Activated CD8-positive, alpha-beta memory T cell treated with anti-CD3 and anti-CD28 coated beads, Interleukin-2, amount 50 U/mL, for 1 hour (primary cell): ENCODE measurements around the gene IGFBP6.
A peak's percentile ranks its signal among the peaks of the same experiment; 100 is the strongest.

Experiments used
- DNase-seq: peaks from one replicate; pipeline ENCODE4 v3.0.0-alpha.2; 2020; ENCODE audit errors: extremely low read depth

The IGFBP6 gene, protein sequence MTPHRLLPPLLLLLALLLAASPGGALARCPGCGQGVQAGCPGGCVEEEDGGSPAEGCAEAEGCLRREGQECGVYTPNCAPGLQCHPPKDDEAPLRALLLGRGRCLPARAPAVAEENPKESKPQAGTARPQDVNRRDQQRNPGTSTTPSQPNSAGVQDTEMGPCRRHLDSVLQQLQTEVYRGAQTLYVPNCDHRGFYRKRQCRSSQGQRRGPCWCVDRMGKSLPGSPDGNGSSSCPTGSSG

DNA sequence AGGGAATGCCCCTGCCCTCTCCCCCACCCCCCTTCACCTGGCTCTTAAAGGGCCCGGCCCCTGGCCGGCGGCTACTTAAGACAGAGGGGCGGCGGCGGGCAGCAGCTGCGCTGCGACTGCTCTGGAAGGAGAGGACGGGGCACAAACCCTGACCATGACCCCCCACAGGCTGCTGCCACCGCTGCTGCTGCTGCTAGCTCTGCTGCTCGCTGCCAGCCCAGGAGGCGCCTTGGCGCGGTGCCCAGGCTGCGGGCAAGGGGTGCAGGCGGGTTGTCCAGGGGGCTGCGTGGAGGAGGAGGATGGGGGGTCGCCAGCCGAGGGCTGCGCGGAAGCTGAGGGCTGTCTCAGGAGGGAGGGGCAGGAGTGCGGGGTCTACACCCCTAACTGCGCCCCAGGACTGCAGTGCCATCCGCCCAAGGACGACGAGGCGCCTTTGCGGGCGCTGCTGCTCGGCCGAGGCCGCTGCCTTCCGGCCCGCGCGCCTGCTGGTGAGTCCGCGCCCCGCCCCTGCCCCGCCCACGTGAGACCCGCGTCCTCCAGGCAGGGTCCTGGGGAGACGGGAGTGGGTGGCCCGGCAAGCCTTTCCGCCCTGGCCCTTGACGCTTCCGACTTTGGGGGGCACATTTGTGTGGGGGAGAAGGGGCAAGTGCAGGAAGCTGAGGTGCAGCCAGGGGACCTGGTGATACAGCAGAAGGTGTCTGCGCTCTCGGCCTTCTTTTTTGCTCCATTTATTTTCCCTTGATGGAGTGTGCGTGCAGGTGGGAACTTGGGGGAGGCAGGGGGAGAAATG is at the start of gene IGFBP6:
Gene IGFBP6 (plus strand): TSS at position 104 of the 790 bp plus-strand sequence. CDS start 51 bp downstream, at position 155.
- no peak for DNase-seq

DNA sequence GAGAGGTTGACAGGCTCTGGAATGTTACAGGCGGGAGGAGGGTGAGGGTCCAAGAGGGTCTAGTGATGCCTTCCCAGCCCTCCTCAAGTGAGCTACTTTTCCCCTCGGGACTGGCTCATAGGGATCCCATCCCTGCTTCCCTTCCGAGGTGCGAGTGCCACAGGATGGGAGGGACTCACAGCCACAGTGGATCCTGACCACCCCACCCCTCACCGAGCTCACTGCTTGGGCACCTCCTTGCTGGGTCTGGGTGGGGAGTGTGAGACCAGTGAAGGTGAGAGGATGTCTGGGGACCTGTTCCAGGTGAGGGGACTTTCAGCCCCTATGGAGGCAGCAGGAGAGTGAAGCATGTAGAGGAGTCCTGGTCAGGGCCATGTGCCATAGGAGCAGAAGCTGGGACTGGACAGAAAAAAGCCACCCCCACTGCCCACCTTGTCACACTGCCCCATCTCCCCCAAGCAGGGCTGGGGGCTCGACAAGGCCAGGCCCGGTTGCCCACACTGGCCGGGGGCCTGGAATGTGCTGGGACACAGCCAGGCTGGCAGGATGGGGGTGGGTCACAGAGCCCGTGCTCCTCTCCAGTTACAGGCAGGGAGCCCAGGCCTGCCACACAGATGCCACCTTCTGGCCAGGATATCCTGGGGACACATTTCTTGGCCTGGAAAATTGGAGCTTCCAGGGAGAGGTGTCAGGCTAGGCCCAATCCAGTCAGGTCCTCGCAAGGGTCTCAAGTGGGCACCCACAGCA is 49.3 kb upstream of the IGFBP6 start:
- no peak for DNase-seq

DNA sequence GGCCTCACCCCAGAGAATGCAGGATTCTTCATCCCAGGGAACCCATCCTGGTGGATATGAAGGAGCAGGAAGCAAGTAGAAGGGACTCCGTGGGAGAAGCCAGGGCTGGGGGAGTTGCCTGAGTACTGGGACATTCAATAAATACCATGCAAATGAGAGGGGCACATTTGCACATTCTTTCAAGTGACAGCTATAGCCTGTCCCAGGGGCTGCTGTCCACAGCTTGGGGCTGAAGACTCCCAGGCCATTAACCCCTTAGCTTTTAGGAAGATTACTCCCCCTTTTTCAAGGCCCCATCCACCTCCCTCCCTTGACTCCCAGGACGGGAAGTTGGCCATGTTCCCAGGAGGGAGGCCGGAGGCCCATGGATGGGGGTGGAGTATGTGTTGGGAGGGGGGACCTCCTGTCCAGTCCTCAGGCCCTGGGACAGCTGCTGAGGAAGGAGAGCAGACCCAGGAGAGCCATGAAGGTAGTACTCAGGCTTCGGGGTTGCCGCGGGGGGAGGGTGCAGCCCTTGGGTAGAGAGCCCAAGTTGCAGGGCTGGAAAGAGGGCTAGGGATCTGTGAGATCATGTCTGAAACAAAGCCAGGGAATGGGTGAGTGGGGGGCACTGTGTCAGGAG is 48.6 kb upstream of the IGFBP6 start:
- no peak for DNase-seq

DNA sequence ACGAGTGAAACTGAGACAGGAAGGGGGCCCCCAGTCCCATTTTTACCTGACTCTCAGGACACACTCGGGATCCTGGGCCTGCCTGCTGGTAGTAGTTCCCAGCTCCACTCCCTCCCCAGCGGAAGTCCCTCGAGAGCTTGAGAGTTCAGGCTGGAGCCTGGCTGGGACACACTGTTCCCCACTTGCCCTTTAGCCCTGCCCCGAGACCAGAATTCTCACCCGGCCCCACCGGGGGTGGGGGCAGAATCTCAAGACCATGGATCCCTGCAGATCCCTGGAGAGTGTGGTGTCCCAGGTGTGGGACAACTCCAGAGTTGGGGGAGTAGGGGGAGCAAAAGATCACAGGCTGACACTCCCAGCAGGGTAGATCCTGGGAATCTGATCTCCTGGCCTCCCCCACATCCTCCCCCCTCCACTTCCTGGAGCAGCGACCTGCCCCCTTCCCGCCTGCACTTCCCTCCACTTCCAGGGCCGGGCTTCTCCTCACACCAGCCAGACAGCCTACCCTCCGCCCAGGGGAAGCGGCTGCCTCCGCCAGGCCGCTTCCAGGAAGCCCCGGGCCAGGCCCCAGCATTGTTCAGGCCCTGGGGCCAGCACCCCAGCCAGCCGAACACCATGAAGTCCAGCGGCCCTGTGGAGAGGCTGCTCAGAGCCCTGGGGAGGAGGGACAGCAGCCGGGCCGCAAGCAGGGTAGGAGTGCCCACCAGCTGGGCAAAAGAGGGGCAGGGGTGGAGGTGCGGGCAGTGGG is 47.7 kb upstream of the IGFBP6 start, which contains the start of gene TNS2:
Gene TNS2 (plus strand): TSS at position 495 of the 748 bp plus-strand sequence. CDS start 121 bp downstream, at position 616.
- DNase-seq, result no peak

DNA sequence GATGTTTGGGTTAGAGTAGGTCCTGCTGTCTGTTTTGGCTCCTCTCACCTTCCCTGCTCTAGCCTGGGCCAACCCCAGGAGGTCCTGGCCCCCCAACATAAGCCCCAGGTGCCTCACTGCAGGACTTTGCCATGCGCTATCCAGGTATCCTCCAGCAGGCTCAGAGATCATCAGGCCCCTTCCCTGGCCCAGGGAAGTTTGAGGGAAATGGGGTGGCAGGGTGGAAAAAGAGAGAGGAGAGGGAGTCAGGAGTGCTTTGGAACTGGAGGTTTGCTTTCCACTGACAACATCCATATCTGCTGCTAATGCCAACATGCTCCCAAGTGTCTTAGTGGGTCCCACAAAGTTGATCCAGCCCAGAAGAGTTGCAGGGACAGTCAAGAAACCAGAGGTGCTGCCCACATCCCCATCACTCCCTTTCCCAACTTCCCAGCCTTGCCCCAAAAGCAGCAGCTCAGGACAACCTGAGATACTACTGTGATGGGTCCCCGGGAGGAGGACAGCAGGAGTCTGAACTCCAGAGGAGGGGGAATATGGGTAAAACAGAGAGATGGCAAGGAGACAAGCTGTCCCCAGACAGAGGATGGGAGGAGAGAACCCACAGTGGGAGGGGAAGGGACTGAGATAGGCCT is 46.9 kb upstream of the IGFBP6 start:
- DNase-seq, result no peak

DNA sequence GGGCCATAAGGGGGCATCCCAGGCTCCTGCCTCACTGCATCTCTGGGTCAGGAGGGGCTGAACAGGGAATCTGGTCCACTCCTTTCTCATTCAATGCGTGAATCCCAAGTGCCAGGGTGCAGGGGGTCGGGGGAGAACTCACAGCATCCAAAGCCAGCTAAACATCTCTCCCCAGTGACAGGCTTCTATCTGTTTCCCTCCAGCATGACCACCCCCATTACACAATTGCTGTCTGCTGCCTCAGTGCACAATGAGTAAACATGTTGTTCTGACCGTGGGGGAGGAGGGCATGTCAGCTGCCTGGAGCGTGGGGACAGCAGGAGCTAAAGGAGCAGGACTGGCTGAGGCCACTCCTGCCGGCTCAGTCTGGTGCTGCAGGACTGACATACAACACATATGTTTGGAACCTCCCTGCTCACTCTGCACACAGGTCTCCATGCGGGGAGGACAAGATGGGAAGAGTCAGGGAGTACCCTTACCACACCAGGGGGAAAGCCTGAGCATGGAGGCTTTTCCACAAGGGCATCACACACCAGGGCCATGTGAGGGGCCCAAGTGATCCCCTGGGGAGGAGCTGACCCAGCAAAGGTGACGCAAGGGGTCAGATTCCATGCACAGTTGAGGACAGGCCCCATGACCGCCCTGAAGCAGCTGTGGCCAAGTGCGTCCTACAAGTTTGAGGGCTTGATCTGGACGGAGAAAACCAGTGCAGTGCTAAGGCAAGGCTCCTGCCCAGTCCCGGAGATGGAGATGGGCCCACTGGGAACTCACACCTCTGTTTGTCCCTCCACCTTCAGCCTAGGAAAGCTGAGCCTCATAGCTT is 46.2 kb upstream of the IGFBP6 start:
- DNase-seq, result no peak

DNA sequence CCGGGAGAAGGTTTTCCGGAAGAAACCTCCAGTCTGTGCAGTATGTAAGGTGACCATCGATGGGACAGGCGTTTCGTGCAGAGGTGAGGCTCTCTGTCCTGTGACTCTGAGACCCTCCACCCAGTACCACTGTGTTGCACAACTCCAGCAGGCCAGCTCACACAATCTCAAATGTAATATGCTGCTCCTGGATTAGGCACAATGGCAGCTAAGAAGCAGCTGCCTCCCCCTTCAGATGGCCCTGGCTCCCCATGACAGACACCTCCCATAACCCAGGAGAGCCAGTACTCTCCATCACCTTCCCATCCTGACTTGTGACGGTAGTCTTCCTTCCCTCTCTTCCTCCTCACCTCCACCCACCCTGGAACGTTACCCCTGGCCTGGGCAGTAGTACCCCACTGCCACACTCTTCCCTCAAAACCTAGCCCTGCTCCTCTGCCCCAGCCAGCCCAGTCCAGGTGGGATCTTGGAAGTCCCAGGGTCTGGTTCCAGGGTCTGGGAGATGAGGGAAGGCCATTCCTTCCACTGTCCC is 45.5 kb upstream of the IGFBP6 start:
- DNase-seq, result no peak

DNA sequence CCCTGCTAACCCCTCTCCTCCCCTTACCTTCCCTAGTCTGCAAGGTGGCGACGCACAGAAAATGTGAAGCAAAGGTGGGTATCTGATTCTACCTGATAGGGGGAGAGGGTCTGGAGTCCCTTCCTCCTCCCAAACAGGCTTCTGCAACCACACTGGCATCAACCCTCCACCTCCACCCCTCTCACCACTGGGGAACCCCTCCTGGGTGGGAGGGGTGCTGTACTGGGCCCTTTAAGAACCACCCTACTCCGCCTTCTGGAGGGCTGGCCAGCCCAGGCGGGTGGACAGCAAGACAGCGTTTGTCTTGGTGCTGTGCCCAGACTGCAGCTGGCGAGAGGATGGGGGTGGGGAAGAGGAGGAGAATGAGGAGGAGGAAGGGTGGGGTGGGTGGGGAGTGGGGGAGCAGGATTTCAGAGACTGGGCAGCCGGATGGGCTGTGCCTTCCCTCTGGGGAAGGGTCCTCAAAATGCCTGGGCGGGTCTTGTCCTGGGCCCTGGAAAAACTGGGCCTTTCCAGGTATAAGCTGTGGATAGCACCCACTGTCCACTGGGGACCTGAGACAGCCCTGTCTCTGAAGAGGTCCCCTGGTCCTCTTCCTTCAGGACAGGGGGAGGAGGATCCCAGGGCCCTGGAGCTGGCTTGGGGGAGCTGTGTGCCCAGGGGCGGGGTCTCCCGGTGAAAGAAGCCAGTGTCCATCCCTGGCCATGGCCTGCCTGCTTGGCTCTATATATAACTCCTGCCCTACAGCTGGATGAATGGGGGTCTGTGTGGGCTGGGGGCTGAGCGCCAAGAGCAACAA is 44.8 kb upstream of the IGFBP6 start:
- no peak for DNase-seq

DNA sequence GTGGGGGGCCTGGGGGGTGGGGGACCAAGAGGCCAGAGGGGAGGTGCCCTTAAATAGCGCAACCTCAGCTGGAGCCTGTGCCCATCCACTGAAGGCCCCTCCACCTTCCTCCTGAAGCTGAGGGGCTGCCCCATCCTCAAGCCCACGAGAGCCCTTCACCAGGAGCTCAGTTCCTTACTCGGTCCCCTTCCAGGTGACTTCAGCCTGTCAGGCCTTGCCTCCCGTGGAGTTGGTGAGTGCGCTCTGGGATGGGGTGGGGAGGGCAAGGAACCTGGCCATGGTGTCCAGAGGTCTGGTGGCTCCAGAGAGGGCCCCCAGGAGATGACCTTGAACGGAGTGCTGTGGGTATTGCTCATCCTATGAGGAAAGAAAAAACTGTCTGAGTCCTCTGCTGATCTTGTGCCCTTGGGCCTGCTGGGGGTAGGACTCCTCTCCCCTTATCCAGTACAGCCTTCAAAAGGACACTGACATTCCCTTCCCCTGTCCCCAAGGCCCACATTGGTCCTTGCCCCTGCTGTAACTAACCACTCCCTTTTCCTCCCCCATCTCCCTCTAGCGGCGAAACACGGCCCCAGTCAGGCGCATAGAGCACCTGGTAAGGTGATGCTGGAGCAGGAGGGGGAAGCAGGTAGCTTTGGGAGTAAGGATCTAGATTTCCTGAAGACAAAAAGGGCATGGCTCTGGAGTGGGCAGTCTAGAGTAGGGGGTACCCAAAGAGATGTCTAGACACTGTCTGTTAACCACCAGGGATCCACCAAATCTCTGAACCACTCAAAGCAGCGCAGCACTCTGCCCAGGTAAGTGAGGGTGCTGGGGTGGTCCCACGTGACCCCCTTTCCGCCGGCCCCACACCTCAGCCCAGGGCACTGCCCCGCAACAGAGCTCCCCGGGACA is 44.0 kb upstream of the IGFBP6 start:
- no peak for DNase-seq

DNA sequence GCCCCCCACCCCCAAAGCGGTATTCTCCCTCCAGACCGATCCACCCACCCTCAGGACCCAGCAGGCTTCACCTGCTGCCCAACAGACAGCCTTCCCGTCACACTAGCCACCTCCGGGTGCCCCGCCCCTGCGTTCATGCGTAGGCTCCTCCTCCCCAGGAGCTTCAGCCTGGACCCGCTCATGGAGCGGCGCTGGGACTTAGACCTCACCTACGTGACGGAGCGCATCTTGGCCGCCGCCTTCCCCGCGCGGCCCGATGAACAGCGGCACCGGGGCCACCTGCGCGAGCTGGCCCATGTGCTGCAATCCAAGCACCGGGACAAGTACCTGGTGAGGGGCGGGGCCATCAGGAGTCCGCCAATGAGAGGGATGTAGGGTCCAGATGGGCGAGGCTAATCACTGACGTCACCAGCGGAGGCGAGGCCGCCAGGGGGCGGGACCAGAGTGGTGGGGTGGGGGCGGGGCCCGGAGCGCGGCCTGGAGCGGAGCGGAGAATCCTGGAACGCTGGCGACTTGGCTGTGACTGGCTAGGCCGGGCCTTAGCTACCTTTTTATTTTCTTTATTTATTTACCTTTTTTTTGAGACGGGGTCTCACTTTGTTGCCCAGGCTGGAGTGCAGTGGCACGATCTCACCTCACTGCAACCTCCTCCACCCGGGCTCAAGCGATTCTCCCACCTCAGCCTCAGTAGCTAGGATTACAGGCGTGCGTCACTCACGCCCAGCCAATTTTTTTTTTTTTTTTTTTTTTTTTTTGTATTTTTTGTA is 43.2 kb upstream of the IGFBP6 start:
- peak; percentile 82 for DNase-seq

DNA sequence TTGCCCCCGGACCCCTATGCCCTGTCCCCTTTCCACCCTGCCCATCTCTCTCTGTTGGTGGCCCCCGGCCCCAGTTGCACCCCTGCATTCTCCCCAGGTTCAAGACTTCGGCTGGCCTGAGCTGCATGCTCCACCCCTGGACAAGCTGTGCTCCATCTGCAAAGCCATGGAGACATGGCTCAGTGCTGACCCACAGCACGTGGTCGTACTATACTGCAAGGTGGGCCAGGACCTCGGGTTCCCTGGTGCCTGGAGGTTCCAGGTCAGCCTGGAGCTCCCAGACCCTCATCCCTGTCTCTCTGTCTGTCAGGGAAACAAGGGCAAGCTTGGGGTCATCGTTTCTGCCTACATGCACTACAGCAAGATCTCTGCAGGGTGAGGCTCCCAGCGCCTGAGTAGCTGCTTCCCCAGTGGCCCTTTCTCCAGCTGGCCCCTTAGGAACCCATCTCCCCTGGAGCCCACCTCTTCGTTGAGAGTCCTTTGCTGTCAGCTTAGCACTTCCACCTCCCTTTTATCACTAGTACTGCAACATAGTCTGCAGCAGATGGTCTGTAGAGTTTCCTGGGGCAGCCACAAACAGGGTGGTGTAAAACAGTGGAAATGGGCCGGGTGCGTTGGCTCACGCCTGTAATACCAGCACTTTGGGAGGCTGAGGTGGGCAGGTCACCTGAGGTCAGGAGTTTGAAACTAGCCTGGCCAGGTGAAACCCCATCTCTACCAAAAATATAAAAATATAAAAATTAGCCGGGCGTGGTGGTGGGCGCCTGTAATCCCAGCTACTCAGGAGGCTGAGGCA is 41.8 kb upstream of the IGFBP6 start:
- no peak for DNase-seq

DNA sequence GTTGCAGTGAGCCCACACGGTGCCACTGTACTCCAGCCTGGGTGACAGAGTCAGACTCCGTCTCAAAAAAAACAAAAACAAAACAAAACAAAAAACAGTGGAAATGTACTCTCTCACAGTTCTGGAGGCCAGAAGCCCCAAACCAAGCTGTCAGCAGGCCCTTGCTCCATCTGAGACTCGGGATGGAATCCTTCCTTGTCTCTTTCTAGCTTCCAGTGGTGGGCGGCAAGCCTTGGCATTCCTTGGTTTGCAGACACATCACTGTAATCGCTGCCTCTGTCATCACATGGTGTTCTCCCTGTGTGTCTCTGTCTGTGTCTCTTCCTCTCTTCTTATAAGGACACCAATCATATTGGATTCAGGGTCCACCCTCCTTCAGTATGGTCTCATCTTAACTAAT is 41.2 kb upstream of the IGFBP6 start:
- DNase-seq, result no peak

DNA sequence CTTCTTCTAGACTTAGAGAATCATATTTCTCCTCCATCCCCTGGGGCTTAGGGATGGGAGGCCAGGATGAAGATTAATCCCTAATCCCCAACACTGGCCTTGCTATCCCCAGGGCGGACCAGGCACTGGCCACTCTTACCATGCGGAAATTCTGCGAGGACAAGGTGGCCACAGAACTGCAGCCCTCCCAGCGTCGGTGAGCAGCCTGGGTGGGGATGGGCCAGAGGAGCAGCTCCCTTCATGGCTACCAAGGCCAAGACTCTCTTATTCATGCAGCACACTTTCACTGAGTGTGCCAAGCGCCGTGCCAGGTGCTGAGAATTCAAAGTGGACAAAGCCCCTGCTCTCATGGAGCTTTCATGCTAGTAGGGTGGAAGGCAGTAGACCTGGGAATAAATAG is 40.6 kb upstream of the IGFBP6 start:
- no peak for DNase-seq

DNA sequence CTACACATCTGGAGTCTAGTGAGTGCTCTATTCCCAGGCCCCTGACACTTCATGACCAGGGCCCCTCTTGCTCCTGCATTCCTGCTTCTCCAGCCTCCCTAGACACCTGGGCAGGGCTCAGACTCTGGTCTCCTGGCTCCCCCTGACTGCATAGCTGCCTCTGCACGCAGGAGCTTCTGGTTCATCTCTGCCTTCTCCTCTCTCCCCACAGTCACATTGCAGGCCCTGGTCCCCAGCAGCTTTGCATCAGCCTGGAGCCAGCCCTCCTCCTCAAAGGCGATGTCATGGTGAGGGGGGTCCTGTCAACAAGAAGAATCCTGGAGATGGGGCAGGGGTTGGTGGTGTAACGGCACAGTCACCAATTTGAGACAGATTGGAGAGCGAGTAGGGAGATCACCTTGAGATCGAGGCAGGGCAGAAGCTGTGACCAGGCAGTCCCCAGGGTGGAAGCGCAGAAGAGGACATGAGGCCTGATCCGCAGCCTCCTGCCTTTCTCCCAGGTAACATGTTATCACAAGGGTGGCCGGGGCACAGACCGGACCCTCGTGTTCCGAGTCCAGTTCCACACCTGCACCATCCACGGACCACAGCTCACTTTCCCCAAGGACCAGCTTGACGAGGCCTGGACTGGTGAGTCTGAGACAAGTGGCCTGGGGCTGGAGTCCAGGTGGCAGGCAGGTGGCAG is 39.5 kb upstream of the IGFBP6 start:
- DNase-seq, result no peak

DNA sequence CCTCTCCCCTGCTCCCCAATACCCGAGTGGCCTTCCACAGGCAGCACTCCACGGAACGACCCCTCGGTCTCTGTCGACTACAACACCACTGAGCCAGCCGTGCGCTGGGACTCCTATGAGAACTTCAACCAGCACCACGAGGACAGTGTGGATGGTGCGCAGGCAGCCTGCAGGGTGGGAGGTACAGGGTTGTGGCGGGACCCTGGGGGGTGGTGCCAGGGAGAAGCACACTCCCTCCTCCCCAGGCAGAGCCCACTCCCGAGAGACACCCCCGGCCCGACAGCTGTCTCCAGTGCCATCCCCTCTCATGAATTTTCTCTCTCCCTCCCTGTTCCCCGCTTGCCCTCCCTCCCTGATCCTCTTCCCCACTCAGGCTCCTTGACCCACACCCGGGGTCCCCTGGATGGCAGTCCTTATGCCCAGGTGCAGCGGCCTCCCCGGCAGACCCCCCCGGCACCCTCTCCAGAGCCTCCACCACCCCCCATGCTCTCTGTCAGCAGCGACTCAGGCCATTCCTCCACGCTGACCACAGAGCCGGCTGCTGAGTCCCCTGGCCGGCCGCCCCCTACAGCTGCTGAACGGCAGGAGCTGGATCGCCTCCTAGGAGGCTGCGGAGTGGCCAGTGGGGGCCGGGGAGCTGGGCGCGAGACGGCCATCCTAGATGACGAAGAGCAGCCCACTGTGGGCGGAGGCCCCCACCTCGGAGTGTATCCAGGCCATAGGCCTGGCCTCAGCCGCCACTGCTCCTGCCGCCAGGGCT is 38.6 kb upstream of the IGFBP6 start:
- no peak for DNase-seq
